ENCODE results near the gene MRPS25.
A peak's percentile ranks its signal among the peaks of the same experiment; 100 is the strongest.

The MRPS25 gene

GRCh38 chr3:15108082-15108545, 43.0 kb upstream of the MRPS25 start:
- Histone ChIP-seq H3K4me3 (ENCODE audit: low read length, poor library complexity, severe bottlenecking) (peak overlapping the region; percentile 32), H3K9ac (ENCODE audit: low read depth, low read length, poor library complexity, severe bottlenecking) (no peak overlapping the region), H3K36me3 (ENCODE audit: insufficient read depth, low read length) (no peaks in the 10 kb centered on the region), H3K79me2 (ENCODE audit: insufficient read depth, low read length) (no peaks in the 10 kb centered on the region), H3K27me3 (ENCODE audit: insufficient read depth, low read length, poor library complexity, severe bottlenecking) (no peaks in the 10 kb centered on the region), H3K4me2 (ENCODE audit: low read depth, low read length, poor library complexity, severe bottlenecking) (peak overlapping the region; percentile 64), H2AFZ (ENCODE audit: low read length) (peak overlapping the region; percentile 83), H3K4me1 (ENCODE audit: insufficient read depth, low read length, poor library complexity, severe bottlenecking) (peaks cover 2% of the 10 kb centered on the region), H3K9me2 (replicated peaks; ENCODE audit: low read depth, low read length) (no peaks in the 10 kb centered on the region), H3F3A (ENCODE audit: low read depth) (no peaks in the 10 kb centered on the region), H3K9me3 (ENCODE audit: insufficient read depth, low read depth, low read length) (no peaks in the 10 kb centered on the region), H4K20me1 (ENCODE audit: insufficient read depth, low read length, poor library complexity, severe bottlenecking) (no peaks in the 10 kb centered on the region)
- TF ChIP-seq EZH2phosphoT487 (IDR thresholded peaks at IDR 0.05; ENCODE audit: borderline replicate concordance) = no peak
- peak; percentile 95 for TF ChIP-seq CTCF (conservative IDR thresholded peaks at IDR 0.05; ENCODE audit: low read length)

DNA sequence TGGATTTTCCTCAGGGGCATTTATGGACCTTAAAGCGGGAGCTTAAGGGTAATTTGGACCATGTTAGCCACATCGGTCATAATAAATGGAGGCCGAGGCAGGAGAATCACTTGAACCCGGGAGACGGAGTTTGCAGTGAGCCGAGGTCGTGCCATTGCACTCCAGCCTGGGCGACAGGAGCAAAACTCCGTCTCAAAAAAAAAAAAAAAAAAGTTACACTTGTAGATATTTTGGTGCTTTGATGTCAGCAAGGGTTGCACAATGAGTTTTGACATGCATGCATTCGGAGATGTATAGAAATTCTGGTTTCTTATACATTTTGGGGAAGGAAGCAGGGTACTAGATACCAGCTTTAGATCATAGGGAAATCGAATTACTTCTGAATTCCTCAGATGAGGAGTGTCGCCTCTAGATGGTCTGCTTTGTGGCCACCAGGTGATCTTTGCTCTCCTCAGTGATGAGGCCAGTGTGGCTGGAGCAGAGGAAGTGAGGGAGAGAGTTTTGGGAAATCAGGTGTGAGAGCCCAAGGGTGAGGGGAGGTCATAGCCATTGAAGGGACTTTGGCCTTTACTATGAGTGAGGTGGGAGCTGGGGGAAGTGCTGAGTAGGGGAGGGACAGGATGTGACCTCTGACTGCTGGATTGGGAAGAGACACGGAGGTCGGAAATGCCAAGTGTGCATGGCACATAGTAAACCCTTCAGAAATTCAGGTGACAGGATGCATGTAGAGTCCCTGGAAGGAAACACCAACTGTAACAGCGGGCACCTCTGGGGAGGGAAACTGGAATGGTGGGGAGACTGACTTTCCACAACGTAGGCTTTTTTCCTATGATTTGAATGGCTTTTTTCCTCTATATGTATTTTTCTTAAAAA, 42.2 kb upstream of the MRPS25 start:
- Histone ChIP-seq H3K4me1 (ENCODE audit: insufficient read depth, low read length, poor library complexity, severe bottlenecking) (peaks cover 2% of the 10 kb centered on the region), H3K27me3 (ENCODE audit: insufficient read depth, low read length, poor library complexity, severe bottlenecking) (no peaks in the 10 kb centered on the region), H3K9ac (ENCODE audit: low read depth, low read length, poor library complexity, severe bottlenecking) (no peak overlapping the region), H3K4me3 (ENCODE audit: low read length, poor library complexity, severe bottlenecking) (no peak overlapping the region), H2AFZ (ENCODE audit: low read length) (no peak overlapping the region), H3K9me3 (ENCODE audit: insufficient read depth, low read depth, low read length) (no peaks in the 10 kb centered on the region), H3K4me2 (ENCODE audit: low read depth, low read length, poor library complexity, severe bottlenecking) (no peak overlapping the region), H4K20me1 (ENCODE audit: insufficient read depth, low read length, poor library complexity, severe bottlenecking) (no peaks in the 10 kb centered on the region), H3K79me2 (ENCODE audit: insufficient read depth, low read length) (no peaks in the 10 kb centered on the region), H3K9me2 (replicated peaks; ENCODE audit: low read depth, low read length) (no peaks in the 10 kb centered on the region), H3F3A (ENCODE audit: low read depth) (no peaks in the 10 kb centered on the region), H3K36me3 (ENCODE audit: insufficient read depth, low read length) (no peaks in the 10 kb centered on the region)
- TF ChIP-seq EZH2phosphoT487 (IDR thresholded peaks at IDR 0.05; ENCODE audit: borderline replicate concordance) (no peak), CTCF (conservative IDR thresholded peaks at IDR 0.05; ENCODE audit: low read length) (no peak)

- Histone ChIP-seq H2AFZ (ENCODE audit: low read length) (no peak overlapping the region; the same call in 1 of the 2 replicates), H3F3A (ENCODE audit: low read depth) (no peaks in the 10 kb centered on the region), H3K9me3 (ENCODE audit: insufficient read depth, low read depth, low read length) (no peaks in the 10 kb centered on the region), H3K4me1 (ENCODE audit: insufficient read depth, low read length, poor library complexity, severe bottlenecking) (peaks cover 3% of the 10 kb centered on the region), H3K79me2 (ENCODE audit: insufficient read depth, low read length) (peaks cover 9% of the 10 kb centered on the region), H4K20me1 (ENCODE audit: insufficient read depth, low read length, poor library complexity, severe bottlenecking) (peaks cover 4% of the 10 kb centered on the region), H3K27me3 (ENCODE audit: insufficient read depth, low read length, poor library complexity, severe bottlenecking) (no peaks in the 10 kb centered on the region), H3K4me2 (ENCODE audit: low read depth, low read length, poor library complexity, severe bottlenecking) (no peak overlapping the region), H3K36me3 (ENCODE audit: insufficient read depth, low read length) (no peaks in the 10 kb centered on the region), H3K9me2 (replicated peaks; ENCODE audit: low read depth, low read length) (no peaks in the 10 kb centered on the region), H3K9ac (ENCODE audit: low read depth, low read length, poor library complexity, severe bottlenecking) (no peak overlapping the region), H3K4me3 (ENCODE audit: low read length, poor library complexity, severe bottlenecking) (no peak overlapping the region)
- no peak for TF ChIP-seq CTCF (conservative IDR thresholded peaks at IDR 0.05; ENCODE audit: low read length)
- TF ChIP-seq EZH2phosphoT487 (IDR thresholded peaks at IDR 0.05; ENCODE audit: borderline replicate concordance) = no peak
These were observed 37.7 kb upstream of the MRPS25 start for GRCh38 chr3:15102836-15103235.

All from Loucy (cell line).